Effector memory CD4-positive, alpha-beta T cell (primary cell): ENCODE measurements around the gene EBF4.
A peak's percentile ranks its signal among the peaks of the same experiment; 100 is the strongest.

Experiments
- DNase-seq, 3 donors: peaks; one replicate each; pipeline ENCODE4 v3.0.0-alpha.2; 2020
- H3K27ac ChIP-seq: 2 replicates; pipeline ENCODE4 v1.7.0; 2013; ENCODE audit warnings: mild to moderate bottlenecking, low read length, moderate library complexity; ENCODE audit not compliant: insufficient read depth, poor library complexity, severe bottlenecking
- H3K27me3 ChIP-seq: replicated peaks from 2 replicates; pipeline ENCODE4 v1.7.0; 2013; ENCODE audit warnings: mild to moderate bottlenecking, low read length; ENCODE audit not compliant: insufficient read depth, control insufficient read depth, poor library complexity, severe bottlenecking
- H3K36me3 ChIP-seq: 2 replicates; pipeline ENCODE4 v1.7.0; 2013; ENCODE audit warnings: mild to moderate bottlenecking, low read length, moderate library complexity; ENCODE audit not compliant: control insufficient read depth, insufficient read depth
- H3K4me1 ChIP-seq: 2 replicates; pipeline ENCODE4 v1.7.0; 2013; ENCODE audit warnings: low read length, mild to moderate bottlenecking; ENCODE audit not compliant: control insufficient read depth, insufficient read depth, poor library complexity, severe bottlenecking
- H3K4me3 ChIP-seq: 2 replicates; pipeline ENCODE4 v1.7.0; 2013; ENCODE audit warnings: low read length, low read depth, mild to moderate bottlenecking; ENCODE audit not compliant: insufficient read depth, poor library complexity, severe bottlenecking
- H3K9me3 ChIP-seq: 2 replicates; pipeline ENCODE4 v1.7.0; 2013; ENCODE audit warnings: mild to moderate bottlenecking, low read length, moderate library complexity; ENCODE audit not compliant: control insufficient read depth
- total RNA-seq, 3 donors: gene quantifications; one replicate each; lab custom pipeline; 2026; lab: John Stamatoyannopoulos, UW

EBF4 gene
- 1.8 to 2.9 (median 2.6) reads per million in 3 donors for total RNA-seq

- Histone ChIP-seq H3K4me3 (peak within 1 kb of the TSS; percentile 35), H3K9me3 (no peaks in the 10 kb centered on the region), H3K27me3 (peaks cover 16% of the 10 kb centered on the region), H3K4me1 (peaks cover 11% of the 10 kb centered on the region), H3K36me3 (no peaks in the 10 kb centered on the region), H3K27ac (no peak within 1 kb of the TSS)
- peak; percentile 3 to 23 (median 7) for DNase-seq
These were observed at the start of gene EBF4 for GRCh38 chr20:2692036-2692885. Gene EBF4, plus strand, starts transcription at chr20:2692780. Its CDS starts 866 bp downstream, at chr20:2693646.

GRCh38 chr20:2643708-2644107, 48.9 kb upstream of the EBF4 start:
- no peaks in the 10 kb centered on the region for H3K4me1 ChIP-seq
- no peak overlapping the region for H3K27ac ChIP-seq
- no peak for DNase-seq
- no peaks in the 10 kb centered on the region for H3K36me3 ChIP-seq
- no peak overlapping the region for H3K4me3 ChIP-seq
- no peaks in the 10 kb centered on the region for H3K9me3 ChIP-seq
- no peaks in the 10 kb centered on the region for H3K27me3 ChIP-seq

- H3K36me3 ChIP-seq: peaks cover 31% of the 10 kb centered on the region
- H3K27me3 ChIP-seq: no peaks in the 10 kb centered on the region
- DNase-seq: peak; percentile 88 to 92 (median 91)
- peak within 1 kb of the TSS; percentile 84 for H3K4me3 ChIP-seq
- H3K27ac ChIP-seq: peak within 1 kb of the TSS; percentile 90
- H3K4me1 ChIP-seq: peaks cover 18% of the 10 kb centered on the region
- no peaks in the 10 kb centered on the region for H3K9me3 ChIP-seq
These were observed 40.5 kb upstream of the EBF4 start, which contains the start of gene NOP56 for GRCh38 chr20:2651772-2652723. Gene NOP56, plus strand, starts transcription at chr20:2652632. Its CDS starts 29 bp downstream, at chr20:2652661.

- peaks cover 18% of the 10 kb centered on the region for H3K4me1 ChIP-seq
- H3K27ac ChIP-seq: peak overlapping the region; percentile 90
- H3K36me3 ChIP-seq: peaks cover 39% of the 10 kb centered on the region
- H3K4me3 ChIP-seq: peak overlapping the region; percentile 84
- no peaks in the 10 kb centered on the region for H3K9me3 ChIP-seq
- H3K27me3 ChIP-seq: no peaks in the 10 kb centered on the region
- no peak for DNase-seq
These were observed 39.6 kb upstream of the EBF4 start for GRCh38 chr20:2652724-2653555.

- Histone ChIP-seq H3K36me3 (peaks cover 48% of the 10 kb centered on the region), H3K4me3 (peak overlapping the region; percentile 84), H3K9me3 (no peaks in the 10 kb centered on the region), H3K27ac (peak overlapping the region; percentile 90), H3K4me1 (peaks cover 18% of the 10 kb centered on the region), H3K27me3 (no peaks in the 10 kb centered on the region)
- no peak for DNase-seq
These were observed 38.8 kb upstream of the EBF4 start for GRCh38 chr20:2653556-2654383.

GRCh38 chr20:2654384-2654822, 38.2 kb upstream of the EBF4 start:
- peak overlapping the region; percentile 90 for H3K27ac ChIP-seq
- H3K36me3 ChIP-seq: peaks cover 54% of the 10 kb centered on the region
- H3K9me3 ChIP-seq: no peaks in the 10 kb centered on the region
- no peaks in the 10 kb centered on the region for H3K27me3 ChIP-seq
- peaks cover 18% of the 10 kb centered on the region for H3K4me1 ChIP-seq
- no peak for DNase-seq
- no peak overlapping the region for H3K4me3 ChIP-seq

- H3K4me1 ChIP-seq: peaks cover 18% of the 10 kb centered on the region
- DNase-seq: no peak
- H3K4me3 ChIP-seq: no peak overlapping the region
- no peaks in the 10 kb centered on the region for H3K9me3 ChIP-seq
- H3K27ac ChIP-seq: peak overlapping the region; percentile 26
- peaks cover 57% of the 10 kb centered on the region for H3K36me3 ChIP-seq
- no peaks in the 10 kb centered on the region for H3K27me3 ChIP-seq
These were observed 37.7 kb upstream of the EBF4 start for GRCh38 chr20:2654831-2655230.

- Histone ChIP-seq H3K9me3 (no peaks in the 10 kb centered on the region), H3K4me1 (peaks cover 18% of the 10 kb centered on the region), H3K36me3 (peaks cover 64% of the 10 kb centered on the region), H3K27me3 (no peaks in the 10 kb centered on the region), H3K27ac (no peak overlapping the region), H3K4me3 (no peak overlapping the region)
- DNase-seq: no peak
These were observed 37.1 kb upstream of the EBF4 start for GRCh38 chr20:2655331-2656116.
